MM.1S (cell line): ENCODE measurements around the gene KCNT1.

Experiments used
- DNase-seq: peaks from one replicate; pipeline ENCODE4 v3.0.0-alpha.2; 2015
- H2AFZ ChIP-seq: fragments of 300-600 bp; sonication (generic); 2 replicates; pipeline ENCODE4 v1.6.0; 2016; ENCODE audit warnings: antibody characterized with exemption, low read length
- H3F3A ChIP-seq: fragments of 300-600 bp; sonication (generic); 2 replicates; pipeline ENCODE4 v1.6.1; 2016; ENCODE audit warnings: mild to moderate bottlenecking, antibody characterized with exemption, low read length, moderate library complexity, mixed read lengths; ENCODE audit not compliant: insufficient read depth
- H3K27ac ChIP-seq: fragments of 300-600 bp; sonication (generic); 2 replicates; pipeline ENCODE4 v1.5.1; 2016; ENCODE audit warnings: mild to moderate bottlenecking, low read length
- H3K27me3 ChIP-seq: fragments of 300-600 bp; sonication (generic); replicated peaks from 2 replicates; pipeline ENCODE4 v1.6.0; 2016; ENCODE audit warnings: low read length; ENCODE audit not compliant: insufficient read depth
- H3K36me3 ChIP-seq: fragments of 300-600 bp; sonication (generic); replicated peaks from 2 replicates; pipeline ENCODE4 v1.6.1; 2016; ENCODE audit warnings: mild to moderate bottlenecking, low read length, mixed read lengths; ENCODE audit not compliant: insufficient read depth
- H3K4me1 ChIP-seq: fragments of 300-600 bp; sonication (generic); 2 replicates; pipeline ENCODE4 v1.6.1; 2016; ENCODE audit warnings: low read length, mixed read lengths
- H3K4me2 ChIP-seq: fragments of 300-600 bp; sonication (generic); 2 replicates; pipeline ENCODE4 v1.6.0; 2016; ENCODE audit warnings: low read depth, low read length
- H3K4me3 ChIP-seq: fragments of 300-600 bp; sonication (generic); 2 replicates; pipeline ENCODE4 v1.5.1; 2016; ENCODE audit warnings: low read length, mixed read lengths
- H3K79me2 ChIP-seq: fragments of 300-600 bp; sonication (generic); 2 replicates; pipeline ENCODE4 v1.6.1; 2016; ENCODE audit warnings: mixed run types, low read length, mixed read lengths
- H3K9ac ChIP-seq: fragments of 300-600 bp; sonication (generic); 2 replicates; pipeline ENCODE4 v1.6.1; 2016; ENCODE audit warnings: low read length, mixed read lengths
- H3K9me2 ChIP-seq: fragments of 300-600 bp; sonication (generic); replicated peaks from 2 replicates; pipeline ENCODE4 v1.6.1; 2016; ENCODE audit warnings: mild to moderate bottlenecking, low read length, mixed read lengths; ENCODE audit not compliant: insufficient read depth
- H3K9me3 ChIP-seq: fragments of 300-600 bp; sonication (generic); replicated peaks from 2 replicates; pipeline ENCODE4 v1.6.1; 2016; ENCODE audit warnings: mild to moderate bottlenecking, low read length, mixed read lengths; ENCODE audit not compliant: insufficient read depth
- H4K20me1 ChIP-seq: fragments of 300-600 bp; sonication (generic); 2 replicates; pipeline ENCODE4 v1.6.1; 2016; ENCODE audit warnings: mild to moderate bottlenecking, low read length, moderate library complexity, mixed read lengths; ENCODE audit not compliant: insufficient read depth
- EZH2 ChIP-seq: fragments of 300-600 bp; sonication (generic); optimal IDR thresholded peaks from 2 replicates; pipeline ENCODE3; 2017; ENCODE audit warnings: low read depth, mild to moderate bottlenecking, antibody characterized with exemption, low read length, mixed read lengths
- EZH2phosphoT487 ChIP-seq: fragments of 300-600 bp; sonication (generic); IDR thresholded peaks from 2 replicates; pipeline ENCODE4 v1.6.1; 2018; ENCODE audit warnings: antibody characterized with exemption, low read length
- TF ChIP-seq, protein P1 (sequence below): fragments of 300-600 bp; sonication (generic); IDR thresholded peaks from 2 replicates; pipeline ENCODE4 v1.5.1; 2016; ENCODE audit warnings: antibody characterized with exemption, low read length, mixed read lengths

KCNT1 gene

DNA sequence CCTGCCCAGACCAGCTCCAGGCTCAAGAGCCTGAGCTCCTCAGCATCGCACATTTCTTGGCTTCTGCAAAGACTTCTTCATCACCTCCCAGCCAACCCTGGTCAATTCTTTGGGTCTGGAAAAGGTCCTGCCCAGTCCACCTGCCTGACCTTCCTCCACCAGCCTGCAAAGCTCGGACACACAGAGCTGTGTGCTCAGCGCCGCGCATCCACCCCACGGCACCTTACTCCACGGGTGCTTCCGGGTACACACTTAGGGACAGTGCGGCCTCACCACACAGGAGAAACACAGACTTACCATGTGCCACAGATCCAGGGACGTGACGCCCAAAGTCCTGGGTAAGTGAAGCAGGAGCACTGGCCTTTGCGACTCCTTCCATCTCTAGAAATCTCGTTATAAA lies 97.3 kb downstream of the KCNT1 start:
- no peaks in the 10 kb centered on the region for H3K79me2 ChIP-seq
- peaks cover 33% of the 10 kb centered on the region for H3K27me3 ChIP-seq
- no peak overlapping the region for H3K27ac ChIP-seq
- H3K4me2 ChIP-seq = no peak overlapping the region
- no peaks in the 10 kb centered on the region for H3K4me1 ChIP-seq
- no peaks in the 10 kb centered on the region for H4K20me1 ChIP-seq
- H3K4me3 ChIP-seq = no peak overlapping the region
- no peaks in the 10 kb centered on the region for H3K36me3 ChIP-seq
- H3F3A ChIP-seq = no peaks in the 10 kb centered on the region
- DNase-seq = no peak
- no peak overlapping the region for H2AFZ ChIP-seq
- no peaks in the 10 kb centered on the region for H3K9me3 ChIP-seq
- H3K9ac ChIP-seq = no peak overlapping the region
- no peaks in the 10 kb centered on the region for H3K9me2 ChIP-seq
- TF ChIP-seq EZH2phosphoT487 (no peak), EZH2 (no peak)
- TF ChIP-seq, protein P1, sequence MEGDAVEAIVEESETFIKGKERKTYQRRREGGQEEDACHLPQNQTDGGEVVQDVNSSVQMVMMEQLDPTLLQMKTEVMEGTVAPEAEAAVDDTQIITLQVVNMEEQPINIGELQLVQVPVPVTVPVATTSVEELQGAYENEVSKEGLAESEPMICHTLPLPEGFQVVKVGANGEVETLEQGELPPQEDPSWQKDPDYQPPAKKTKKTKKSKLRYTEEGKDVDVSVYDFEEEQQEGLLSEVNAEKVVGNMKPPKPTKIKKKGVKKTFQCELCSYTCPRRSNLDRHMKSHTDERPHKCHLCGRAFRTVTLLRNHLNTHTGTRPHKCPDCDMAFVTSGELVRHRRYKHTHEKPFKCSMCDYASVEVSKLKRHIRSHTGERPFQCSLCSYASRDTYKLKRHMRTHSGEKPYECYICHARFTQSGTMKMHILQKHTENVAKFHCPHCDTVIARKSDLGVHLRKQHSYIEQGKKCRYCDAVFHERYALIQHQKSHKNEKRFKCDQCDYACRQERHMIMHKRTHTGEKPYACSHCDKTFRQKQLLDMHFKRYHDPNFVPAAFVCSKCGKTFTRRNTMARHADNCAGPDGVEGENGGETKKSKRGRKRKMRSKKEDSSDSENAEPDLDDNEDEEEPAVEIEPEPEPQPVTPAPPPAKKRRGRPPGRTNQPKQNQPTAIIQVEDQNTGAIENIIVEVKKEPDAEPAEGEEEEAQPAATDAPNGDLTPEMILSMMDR = no peak

DNA sequence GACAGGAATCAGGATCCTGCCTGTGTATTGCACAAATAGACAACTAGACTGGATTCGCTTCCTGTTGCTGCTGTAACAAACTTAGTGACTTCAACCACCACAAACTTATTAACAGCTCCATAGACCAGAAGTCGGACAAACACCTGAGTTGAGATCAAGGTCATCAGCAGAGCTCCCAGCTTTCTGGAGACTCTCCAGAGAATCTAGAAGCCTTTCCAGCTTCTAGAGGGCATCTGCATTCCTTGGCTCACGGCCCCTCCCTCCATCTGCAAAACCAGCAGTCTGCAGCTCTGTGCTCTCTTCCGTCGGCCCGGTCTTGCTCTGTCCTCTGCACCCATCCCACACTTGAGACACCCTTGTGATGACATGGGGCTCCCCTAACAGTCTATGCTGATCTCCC lies 99.1 kb downstream of the KCNT1 start:
- H3K27ac ChIP-seq = no peak overlapping the region
- no peaks in the 10 kb centered on the region for H3K79me2 ChIP-seq
- no peak overlapping the region for H3K4me3 ChIP-seq
- no peaks in the 10 kb centered on the region for H4K20me1 ChIP-seq
- peaks cover 22% of the 10 kb centered on the region for H3K27me3 ChIP-seq
- H3K9me3 ChIP-seq = no peaks in the 10 kb centered on the region
- no peaks in the 10 kb centered on the region for H3F3A ChIP-seq
- no peak overlapping the region for H3K4me2 ChIP-seq
- TF ChIP-seq EZH2 (no peak), EZH2phosphoT487 (no peak)
- TF ChIP-seq, protein P1 = no peak
- no peaks in the 10 kb centered on the region for H3K4me1 ChIP-seq
- no peaks in the 10 kb centered on the region for H3K9me2 ChIP-seq
- no peak for DNase-seq
- no peaks in the 10 kb centered on the region for H3K36me3 ChIP-seq
- no peak overlapping the region for H2AFZ ChIP-seq
- H3K9ac ChIP-seq = no peak overlapping the region

DNA sequence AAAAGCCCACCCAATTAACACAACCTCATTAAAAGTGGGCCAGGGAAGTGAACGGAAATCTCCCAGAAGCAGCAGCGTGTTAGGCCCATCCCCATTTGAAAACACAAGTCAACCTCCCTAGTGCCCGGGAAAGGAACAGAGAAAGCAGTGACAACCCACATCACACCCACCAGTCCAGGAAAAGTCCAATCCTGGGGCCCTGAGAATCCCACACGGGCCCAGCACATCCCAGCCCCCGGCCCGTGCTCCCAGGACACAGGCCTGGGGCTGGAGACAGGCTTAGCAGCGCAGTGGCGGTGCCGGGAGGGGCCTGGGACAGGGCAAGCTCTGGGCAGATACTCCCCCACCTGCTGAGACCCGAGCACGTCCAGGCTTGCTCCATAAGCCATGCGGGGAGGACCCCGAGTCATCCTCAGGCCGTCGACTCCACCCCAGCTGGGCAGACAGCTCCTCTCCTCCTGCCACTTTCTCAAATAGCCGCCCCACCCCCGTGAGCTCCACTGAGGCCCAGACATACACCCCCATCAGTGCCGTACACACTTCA lies 101.0 kb downstream of the KCNT1 start:
- no peak overlapping the region for H3K27ac ChIP-seq
- H3K9ac ChIP-seq = no peak overlapping the region
- no peaks in the 10 kb centered on the region for H3K9me3 ChIP-seq
- no peak overlapping the region for H3K4me3 ChIP-seq
- no peaks in the 10 kb centered on the region for H3K79me2 ChIP-seq
- H3K4me1 ChIP-seq = no peaks in the 10 kb centered on the region
- H3K27me3 ChIP-seq = peaks cover 8% of the 10 kb centered on the region; the same call in 1 of the 2 replicates
- TF ChIP-seq, protein P1 = no peak
- TF ChIP-seq EZH2phosphoT487 (no peak), EZH2 (no peak)
- H3K4me2 ChIP-seq = no peak overlapping the region
- DNase-seq = no peak
- no peaks in the 10 kb centered on the region for H3K9me2 ChIP-seq
- no peak overlapping the region for H2AFZ ChIP-seq
- H3K36me3 ChIP-seq = no peaks in the 10 kb centered on the region
- H3F3A ChIP-seq = no peaks in the 10 kb centered on the region
- H4K20me1 ChIP-seq = no peaks in the 10 kb centered on the region
